Endothelial cell of umbilical vein (primary cell): Measurements from ENCODE around the gene CDK18. TPM values are rescaled to one million over a fixed set of nuclear protein-coding genes. Genes with fewer than 3 reads are reported as not detected.

ENCODE experiments used
- BruUV-seq: library from RNA; stranded (reverse); fragments of 400-500 nt; replicated peaks from 2 replicates; lab custom pipeline; 2021; lab: Mats Ljungman, UMichigan
- CTCF ChIA-PET: fragments of 300-600, 350-600 bp; sonication (Branson Sonifier 250); formaldehyde crosslinking; loops from one replicate; lab custom pipeline; 2021; ENCODE audit warnings: antibody characterized with exemption, inconsistent platforms; lab: Charles Lee
- POLR2A ChIA-PET: fragments of 300-600, 350-600 bp; sonication (Branson Sonifier 250); formaldehyde crosslinking; loops from one replicate; lab custom pipeline; 2021; ENCODE audit warnings: antibody characterized with exemption, inconsistent platforms; lab: Charles Lee
- DNase-seq: peaks from one replicate; pipeline ENCODE4 v3.0.0-alpha.2; 2011; ENCODE audit warnings: low read depth, low spot score
- FAIRE-seq: peaks from 2 replicates; lab custom pipeline; 2011; peaks lifted over from hg19 to GRCh38; lab: Jason Lieb, UNC
- H2AFZ ChIP-seq: 2 replicates; pipeline ENCODE4 v1.6.0; 2012; ENCODE audit warnings: low read depth, low read length, control low read depth, inconsistent platforms
- H3K27ac ChIP-seq: 2 replicates; pipeline ENCODE4 v1.5.1; 2011; ENCODE audit warnings: low read depth, mild to moderate bottlenecking, control low read depth, low read length, moderate library complexity; ENCODE audit not compliant: insufficient read depth
- H3K27me3 ChIP-seq, 2 experiments: 2 replicates each; pipeline versions ENCODE4 v1.6.0 to v1.6.1; 2011; ENCODE audit warnings: low read length in 2 of 2, mixed read lengths in 1 of 2; ENCODE audit not compliant: control insufficient read depth in 2 of 2, insufficient read depth in 2 of 2
- H3K36me3 ChIP-seq, 2 experiments: 2 replicates in 1 of 2; 3 replicates in 1 of 2; pipeline ENCODE4 v1.5.1; 2011; ENCODE audit warnings: low read length in 2 of 2, mild to moderate bottlenecking in 1 of 2, moderate library complexity in 1 of 2; ENCODE audit not compliant: control insufficient read depth in 2 of 2, insufficient read depth in 2 of 2; ENCODE audit errors: extremely low read depth in 1 of 2
- H3K4me1 ChIP-seq: 3 replicates; pipeline ENCODE4 v1.5.1; 2011; ENCODE audit warnings: mild to moderate bottlenecking, low read length; ENCODE audit not compliant: control insufficient read depth, insufficient read depth; ENCODE audit errors: extremely low read depth
- H3K4me2 ChIP-seq: 2 replicates; pipeline ENCODE4 v1.6.1; 2011; ENCODE audit warnings: low read length, control low read depth, mixed read lengths; ENCODE audit not compliant: insufficient read depth
- H3K4me3 ChIP-seq, 3 experiments: fragments of 200-600 bp in 1 of 3; sonication (generic), shearing (Covaris generic) in 1 of 3; replicated peaks in 1 of 3; 2 replicates each; pipeline ENCODE4 v1.5.1; 2011 to 2016; ENCODE audit warnings: control low read depth in 3 of 3, low read length in 3 of 3, mild to moderate bottlenecking in 2 of 3, inconsistent platforms in 1 of 3, low read depth in 1 of 3, moderate library complexity in 1 of 3; ENCODE audit not compliant: insufficient read depth in 1 of 3
- H3K79me2 ChIP-seq: 2 replicates; pipeline ENCODE4 v1.6.0; 2012; ENCODE audit warnings: low read length, inconsistent platforms; ENCODE audit not compliant: control insufficient read depth, insufficient read depth
- H3K9ac ChIP-seq: replicated peaks from 2 replicates; pipeline ENCODE3; 2011; ENCODE audit warnings: low read length, control low read depth; ENCODE audit not compliant: insufficient read depth; ENCODE audit errors: extremely low read depth
- H3K9me1 ChIP-seq: replicated peaks from 3 replicates; pipeline ENCODE4 v1.6.0; 2011; ENCODE audit warnings: mild to moderate bottlenecking, low read length; ENCODE audit not compliant: control insufficient read depth, insufficient read depth; ENCODE audit errors: extremely low read depth
- H3K9me3 ChIP-seq: replicated peaks from 2 replicates; pipeline ENCODE4 v1.5.1; 2012; ENCODE audit warnings: low read length, inconsistent platforms; ENCODE audit not compliant: control insufficient read depth, insufficient read depth
- H4K20me1 ChIP-seq: replicated peaks from 2 replicates; pipeline ENCODE3; 2011; ENCODE audit warnings: mild to moderate bottlenecking, low read length; ENCODE audit not compliant: control insufficient read depth, insufficient read depth; ENCODE audit errors: extremely low read depth
- EZH2 ChIP-seq: IDR thresholded peaks from 2 replicates; pipeline ENCODE4 v1.6.1; 2012; ENCODE audit warnings: borderline replicate concordance, low read depth, mild to moderate bottlenecking, moderate library complexity, low read length, inconsistent platforms; ENCODE audit not compliant: severe bottlenecking
- FOS ChIP-seq: IDR thresholded peaks from 2 replicates; pipeline ENCODE4 v1.6.1; 2011; ENCODE audit warnings: mild to moderate bottlenecking, low read length, moderate library complexity, borderline replicate concordance; ENCODE audit not compliant: insufficient read depth
- GATA2 ChIP-seq: IDR thresholded peaks from 2 replicates; pipeline ENCODE4 v1.7.0; 2011; ENCODE audit warnings: low read depth, mild to moderate bottlenecking, moderate library complexity, mixed read lengths, low read length; ENCODE audit not compliant: insufficient read length, insufficient read depth
- JUN ChIP-seq: IDR thresholded peaks from 2 replicates; pipeline ENCODE4 v1.6.1; 2011; ENCODE audit warnings: borderline replicate concordance, low read depth; ENCODE audit not compliant: insufficient read length, insufficient read depth
- MYC ChIP-seq: IDR thresholded peaks from one replicate; pipeline ENCODE4 v1.6.1; 2011; ENCODE audit warnings: mild to moderate bottlenecking, low read depth, low read length
- POLR2A ChIP-seq: IDR thresholded peaks from 2 replicates; pipeline ENCODE4 v1.6.1; 2012; ENCODE audit warnings: low read depth, mild to moderate bottlenecking, control low read depth, low read length
- POLR2AphosphoS5 ChIP-seq: IDR thresholded peaks from 2 replicates; pipeline ENCODE4 v1.6.1; 2012; ENCODE audit warnings: low read depth, mild to moderate bottlenecking, control low read depth, low read length, moderate library complexity; ENCODE audit not compliant: insufficient read depth
- dilution Hi-C: fragments of 300-500 bp; cut with MboI; formaldehyde crosslinking; loops from one replicate; pipeline ENCODE4 v1.15.0; 2019; ENCODE audit warnings: low sequenced_read_pairs; ENCODE audit not compliant: extremely low pct_ligation_motif_present
- intact Hi-C: fragments of 100-400 bp; cut with micrococcal nuclease; formaldehyde crosslinking; loops from one replicate; pipeline ENCODE4 v1.10.0; 2022
- polyA plus RNA-seq, 4 experiments: library from polyadenylated mRNA; depleted of rRNA in 3 of 4; stranded (reverse) in 3 of 4; unstranded in 1 of 4; fragments of >200 nt; gene quantifications; 2 replicates each; pipeline versions ENCODE4 v1.2.1 to v1.2.3, GENCODE V29; 2011 to 2012; ENCODE audit warnings: missing spikeins in 1 of 4
- total RNA-seq: library from RNA; stranded (reverse); gene quantifications from 2 replicates; pipeline ENCODE4 v1.2.3, GENCODE V29; 2021
- TF ChIP-seq, protein P1 (sequence below), 2 donors: IDR thresholded peaks; 1 replicate in 1 of 2; 2 replicates in 1 of 2; pipeline ENCODE4 v1.5.1; 2011; ENCODE audit warnings: low read length in 2 of 2, mild to moderate bottlenecking in 2 of 2, moderate library complexity in 2 of 2, control low read depth in 1 of 2, inconsistent platforms in 1 of 2, low read depth in 1 of 2; ENCODE audit not compliant: insufficient read depth in 1 of 2; ENCODE audit errors: extremely low read depth in 1 of 2

The CDK18 gene
- total and polyA plus RNA-seq, 2 donors (not counting 3 experiments of a cell fraction or from before 2014, with no cell fraction given) = 0.17 to 1.2 TPM

DNA sequence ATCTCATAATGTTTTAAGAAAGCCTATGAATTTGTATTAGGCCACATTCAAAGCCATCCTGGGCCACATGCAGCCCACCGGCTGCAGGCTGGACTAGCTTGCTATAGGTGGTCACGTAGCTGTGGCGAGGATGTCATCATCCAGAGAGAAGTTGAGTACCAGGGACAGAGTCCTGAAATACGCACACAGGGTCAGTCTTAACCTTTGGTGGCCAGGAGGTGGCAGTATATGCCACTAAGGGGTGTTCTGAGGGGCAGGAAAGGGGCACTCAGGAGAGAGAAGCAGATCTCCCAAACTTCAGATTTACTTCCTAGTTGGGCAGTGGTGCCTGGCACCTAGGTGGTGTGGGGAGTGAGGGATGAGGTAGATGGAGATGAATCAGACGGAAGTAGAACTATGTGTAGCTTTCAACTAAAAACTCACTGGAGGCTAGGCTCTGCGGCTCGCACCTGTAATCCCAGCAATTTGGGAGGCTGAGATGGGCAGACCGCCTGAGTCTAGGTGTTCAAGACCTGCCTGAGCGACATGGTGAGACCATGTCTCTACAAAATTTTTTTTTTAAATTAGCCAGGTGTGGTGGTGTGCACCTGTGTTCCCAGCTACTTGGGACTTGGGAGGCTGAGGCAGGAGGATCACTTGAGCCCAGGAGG is 16.3 kb upstream of the CDK18 start:
- CTCF ChIA-PET = interaction anchor here (0.9 to 9.1 kb wide), 26 partner anchors 10 to 217 kb away, joined by 3 to 360 read pairs (median 5); partner anchors contain the start of gene ELK4
- TF ChIP-seq GATA2 (no peak), POLR2AphosphoS5 (no peak), MYC (no peak), FOS (no peak), EZH2 (no peak), JUN (no peak), POLR2A (no peak)
- TF ChIP-seq, protein P1, sequence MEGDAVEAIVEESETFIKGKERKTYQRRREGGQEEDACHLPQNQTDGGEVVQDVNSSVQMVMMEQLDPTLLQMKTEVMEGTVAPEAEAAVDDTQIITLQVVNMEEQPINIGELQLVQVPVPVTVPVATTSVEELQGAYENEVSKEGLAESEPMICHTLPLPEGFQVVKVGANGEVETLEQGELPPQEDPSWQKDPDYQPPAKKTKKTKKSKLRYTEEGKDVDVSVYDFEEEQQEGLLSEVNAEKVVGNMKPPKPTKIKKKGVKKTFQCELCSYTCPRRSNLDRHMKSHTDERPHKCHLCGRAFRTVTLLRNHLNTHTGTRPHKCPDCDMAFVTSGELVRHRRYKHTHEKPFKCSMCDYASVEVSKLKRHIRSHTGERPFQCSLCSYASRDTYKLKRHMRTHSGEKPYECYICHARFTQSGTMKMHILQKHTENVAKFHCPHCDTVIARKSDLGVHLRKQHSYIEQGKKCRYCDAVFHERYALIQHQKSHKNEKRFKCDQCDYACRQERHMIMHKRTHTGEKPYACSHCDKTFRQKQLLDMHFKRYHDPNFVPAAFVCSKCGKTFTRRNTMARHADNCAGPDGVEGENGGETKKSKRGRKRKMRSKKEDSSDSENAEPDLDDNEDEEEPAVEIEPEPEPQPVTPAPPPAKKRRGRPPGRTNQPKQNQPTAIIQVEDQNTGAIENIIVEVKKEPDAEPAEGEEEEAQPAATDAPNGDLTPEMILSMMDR (IDR thresholded peaks at IDR 0.05; ENCODE audit: extremely low read depth in 1 of 2, insufficient read depth in 1 of 2, low read depth in 1 of 2, low read length in 2 of 2) = peak; percentile 75 to 77
- Histone ChIP-seq H3K27me3 (peaks cover 9 to 14% of the 10 kb centered on the region in 2 experiments), H3K27ac (no peak overlapping the region), H4K20me1 (no peaks in the 10 kb centered on the region), H3K9ac (no peak overlapping the region), H3K36me3 (no peaks in the 10 kb centered on the region), H3K4me1 (no peaks in the 10 kb centered on the region), H3K9me3 (no peaks in the 10 kb centered on the region), H3K4me3 (no peak overlapping the region), H2AFZ (no peak overlapping the region), H3K9me1 (no peaks in the 10 kb centered on the region), H3K4me2 (no peak overlapping the region), H3K79me2 (no peaks in the 10 kb centered on the region)
- BruUV-seq = no TSS peak
- intact Hi-C loops (loop anchor here (1.0 kb wide), 2 partner anchors 36 to 169 kb away; no protein-coding TSS in a partner anchor), dilution Hi-C loops (no loop called here)
- FAIRE-seq (peak; percentile 73), DNase-seq (peak; percentile 47)
- POLR2A ChIA-PET = interaction anchor here (0.5 kb wide), 1 partner anchor 115 kb away, joined by 3 read pairs; no protein-coding TSS in a partner anchor
